ENCODE measurements around the gene LRRC4B.
A peak's percentile ranks its signal among the peaks of the same experiment; 100 is the strongest.

The LRRC4B gene

GRCh38 chr19:50537769-50538230 lies 30.4 kb downstream of the LRRC4B start (continued):
- TF ChIP-seq ZNF292 (tag by site-specific recombination; IDR thresholded peaks at IDR 0.05; ENCODE audit: borderline replicate concordance, low read depth) (no peak), ZNF121 (tag by site-specific recombination; IDR thresholded peaks at IDR 0.05) (no peak), ZBTB49 (tag by site-specific recombination; IDR thresholded peaks at IDR 0.05; ENCODE audit: low read depth) (no peak), ZNF660 (tag by site-specific recombination; IDR thresholded peaks at IDR 0.05) (peak; percentile 79), ZNF19 (tag by site-specific recombination; IDR thresholded peaks at IDR 0.05; ENCODE audit: low read depth) (no peak), KLF16 (tag by site-specific recombination; IDR thresholded peaks at IDR 0.05) (peak; percentile 41; the same call in 1 of the 2 replicates), ZNF561 (tag by site-specific recombination; IDR thresholded peaks at IDR 0.05; ENCODE audit: borderline replicate concordance) (no peak), ZNF324 (tag by site-specific recombination; IDR thresholded peaks at IDR 0.05) (no peak), ZFP69B (tag by site-specific recombination; IDR thresholded peaks at IDR 0.05) (no peak), ZNF626 (tag by site-specific recombination; IDR thresholded peaks at IDR 0.05) (no peak), ZNF701 (tag by site-specific recombination; IDR thresholded peaks at IDR 0.05) (no peak), AEBP2 (tag by site-specific recombination; IDR thresholded peaks at IDR 0.05; ENCODE audit: borderline replicate concordance) (no peak), ZFP37 (tag by site-specific recombination; IDR thresholded peaks at IDR 0.05) (no peak), GLIS1 (tag by site-specific recombination; IDR thresholded peaks at IDR 0.05) (peak; percentile 71), ZNF785 (tag by site-specific recombination; IDR thresholded peaks at IDR 0.05) (no peak), ZBTB7A (tag by site-specific recombination; IDR thresholded peaks at IDR 0.05; ENCODE audit: low read depth) (no peak), ZNF621 (tag by site-specific recombination; IDR thresholded peaks at IDR 0.05) (no peak), ZNF548 (tag by site-specific recombination; IDR thresholded peaks at IDR 0.05) (no peak), ZNF518A (tag by site-specific recombination; conservative IDR thresholded peaks at IDR 0.05; ENCODE audit: low read depth) (no peak), ZNF670 (tag by site-specific recombination; IDR thresholded peaks at IDR 0.05; ENCODE audit: low read depth) (no peak), ZIC2 (tag by site-specific recombination; IDR thresholded peaks at IDR 0.05) (no peak), ZNF362 (tag by site-specific recombination; IDR thresholded peaks at IDR 0.05) (no peak), ZNF112 (tag by site-specific recombination; IDR thresholded peaks at IDR 0.05) (no peak), GLIS2 (tag by site-specific recombination; IDR thresholded peaks at IDR 0.05) (no peak), ZNF302 (tag by site-specific recombination; IDR thresholded peaks at IDR 0.05; ENCODE audit: low read depth) (no peak), ZNF791 (tag by site-specific recombination; IDR thresholded peaks at IDR 0.05) (no peak), ZSCAN23 (tag by site-specific recombination; IDR thresholded peaks at IDR 0.05) (no peak), KLF7 (tag by site-specific recombination; IDR thresholded peaks at IDR 0.05; ENCODE audit: borderline replicate concordance) (no peak), SCRT2 (tag by site-specific recombination; IDR thresholded peaks at IDR 0.05) (no peak), ZSCAN16 (tag by site-specific recombination; IDR thresholded peaks at IDR 0.05) (no peak), ZBTB8A (tag by site-specific recombination; IDR thresholded peaks at IDR 0.05) (no peak), ZNF426 (tag by site-specific recombination; IDR thresholded peaks at IDR 0.05) (no peak)
